Measurements from ENCODE around the gene RENBP. TPM values are rescaled to one million over a fixed set of nuclear protein-coding genes. Genes with fewer than 3 reads are reported as not detected.

The RENBP gene
- total RNA-seq, 4 donors from 2014 or later = 0.45 to 7.6 (median 3.1) TPM; not detected in 1

DNA sequence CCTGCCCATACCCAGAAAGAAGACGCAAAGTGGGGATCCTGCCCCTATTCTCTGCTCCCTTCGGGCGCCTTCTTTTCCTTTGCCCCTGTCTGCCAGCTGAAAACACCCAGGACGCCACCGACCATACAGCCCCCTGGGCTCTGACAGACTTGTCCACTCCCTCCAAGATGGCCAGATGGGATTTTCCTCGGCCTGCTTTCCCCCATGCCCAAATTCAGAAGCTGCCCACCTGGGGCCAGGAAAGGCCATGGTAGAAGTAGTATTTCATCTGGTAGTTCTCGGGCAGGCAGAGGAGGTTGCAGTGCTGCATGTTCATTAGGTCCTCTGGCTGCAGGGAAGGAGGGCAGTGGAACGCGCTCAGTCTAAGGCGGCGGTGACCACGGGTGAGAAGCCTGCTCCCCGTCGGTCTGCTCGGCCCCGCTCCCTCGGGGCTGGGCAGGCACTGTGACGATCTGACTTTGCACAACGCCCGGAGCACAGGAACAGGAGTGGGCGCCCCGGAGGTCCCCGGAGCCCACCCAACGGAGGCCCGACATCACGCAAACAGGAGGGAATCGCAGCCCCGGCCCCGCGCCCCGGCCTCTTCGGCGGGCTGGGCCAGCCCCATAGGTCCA lies 10.2 kb downstream of the RENBP start:
- 40% methylated on average over 5 of the region's 33 CpGs; no CpG with 5 or more reads in 1 of the 2 donors for WGBS, 2 donors
- TF ChIP-seq POLR2A (IDR thresholded peaks at IDR 0.05) = no peak
- TF ChIP-seq CTCF (IDR thresholded peaks at IDR 0.05) = no peak
- DNase-seq = no peak

DNA sequence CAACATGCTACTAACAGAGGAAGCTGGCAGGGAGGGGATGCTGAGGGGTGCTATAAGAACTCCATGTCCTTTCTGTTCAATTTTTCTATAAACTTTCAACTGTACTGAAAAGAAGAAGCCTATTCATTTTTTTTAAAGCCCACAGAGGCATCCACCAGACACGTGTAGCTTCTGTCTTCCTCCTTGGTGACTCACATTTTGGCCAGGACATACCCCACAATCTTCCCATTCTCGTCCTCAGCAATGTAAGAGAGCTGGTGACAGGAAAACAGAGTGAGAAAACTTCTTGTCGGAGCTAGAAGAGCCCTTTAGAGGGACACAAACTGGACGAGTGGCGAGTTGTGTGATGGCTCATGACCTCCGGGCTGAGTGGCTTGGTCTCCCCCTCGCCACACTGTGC lies 10.7 kb downstream of the RENBP start:
- intact Hi-C loops (cut with DNase I) = no loop called here
- H3K27ac ChIP-seq = peak overlapping the region; percentile 67 to 85 (median 74)
- no peak for DNase-seq
- H3K36me3 ChIP-seq = peaks cover 0 to 37% (median 0%) of the 10 kb centered on the region in 3 donors
- TF ChIP-seq POLR2A (IDR thresholded peaks at IDR 0.05) (no peak), CTCF (IDR thresholded peaks at IDR 0.05) (no peak)
- peak overlapping the region; percentile 62 to 78 (median 70) for H3K4me3 ChIP-seq
- 20 to 51% methylated on average over 3 to 7 of the region's 7 CpGs for WGBS, 2 donors
- H3K27me3 ChIP-seq = no peaks in the 10 kb centered on the region
- peaks cover 2 to 40% (median 14%) of the 10 kb centered on the region in 3 donors for H3K4me1 ChIP-seq
- H3K9me3 ChIP-seq = no peaks in the 10 kb centered on the region

More for the DNA sequence above, 10.2 kb downstream of the RENBP start:
- Histone ChIP-seq H3K4me1 (peaks cover 0 to 35% (median 9%) of the 10 kb centered on the region in 3 donors), H3K9me3 (no peaks in the 10 kb centered on the region), H3K27me3 (no peaks in the 10 kb centered on the region), H3K27ac (peak overlapping the region; percentile 67 to 85 (median 74)), H3K4me3 (peak overlapping the region; percentile 62 to 78 (median 70)), H3K36me3 (peaks cover 0 to 37% (median 0%) of the 10 kb centered on the region in 3 donors)
- intact Hi-C loops (cut with DNase I) = no loop called here

DNA sequence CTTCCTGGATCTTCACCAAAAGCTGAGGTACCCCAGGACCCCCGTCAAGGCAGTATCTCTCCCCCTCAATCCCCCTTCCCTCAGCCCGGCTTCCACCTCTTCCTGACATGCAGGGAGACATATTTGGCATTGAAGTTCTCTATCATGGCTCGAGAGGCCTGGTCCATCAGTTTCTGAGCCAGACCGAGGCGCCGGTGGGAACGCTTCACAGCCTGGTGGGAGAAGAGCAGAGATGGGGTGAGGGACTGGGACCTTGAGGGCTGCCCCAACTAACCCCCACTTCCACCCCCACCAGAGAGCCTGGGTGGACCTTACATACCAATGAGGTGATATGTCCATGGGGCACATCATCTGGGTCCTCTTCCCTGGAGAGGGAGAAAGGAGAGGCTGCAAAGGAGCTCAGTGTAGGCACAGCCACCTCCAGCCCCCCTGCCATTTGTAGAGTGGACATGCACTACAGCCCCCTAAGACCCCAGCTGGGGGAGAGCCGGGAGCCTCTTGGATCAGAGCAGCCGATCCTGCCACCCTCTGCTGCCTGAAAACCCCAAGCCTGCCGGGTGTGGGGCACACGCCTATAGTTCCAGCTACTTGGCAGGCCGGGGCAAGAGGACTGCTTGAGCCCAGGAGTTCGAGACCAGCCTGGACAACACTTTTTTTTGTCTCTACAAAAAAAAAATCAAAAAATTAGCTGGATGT lies 12.1 kb downstream of the RENBP start:
- no peak for DNase-seq
- WGBS, 2 donors = 86 to 100% methylated on average over 2 to 3 of the region's 13 CpGs
- H3K27me3 ChIP-seq = no peaks in the 10 kb centered on the region
- intact Hi-C loops (cut with DNase I) = no loop called here
- peaks cover 0 to 37% (median 0%) of the 10 kb centered on the region in 3 donors for H3K36me3 ChIP-seq
- H3K4me3 ChIP-seq = no peak overlapping the region
- TF ChIP-seq CTCF (IDR thresholded peaks at IDR 0.05) (no peak), POLR2A (IDR thresholded peaks at IDR 0.05) (no peak)
- H3K9me3 ChIP-seq = no peaks in the 10 kb centered on the region
- H3K27ac ChIP-seq = no peak overlapping the region
- H3K4me1 ChIP-seq = peaks cover 11 to 47% (median 19%) of the 10 kb centered on the region in 3 donors

GRCh38 chrX:153931748-153932147 lies 12.7 kb downstream of the RENBP start:
- intact Hi-C loops (cut with DNase I) = no loop called here
- 84 to 89% methylated on average over 3 to 8 of the region's 13 CpGs for WGBS, 2 donors
- H3K36me3 ChIP-seq = peaks cover 0 to 37% (median 0%) of the 10 kb centered on the region in 3 donors
- no peaks in the 10 kb centered on the region for H3K27me3 ChIP-seq
- H3K4me3 ChIP-seq = no peak overlapping the region
- H3K4me1 ChIP-seq = peaks cover 17 to 53% (median 25%) of the 10 kb centered on the region in 3 donors
- TF ChIP-seq POLR2A (IDR thresholded peaks at IDR 0.05) (no peak), CTCF (IDR thresholded peaks at IDR 0.05) (no peak)
- H3K9me3 ChIP-seq = no peaks in the 10 kb centered on the region
- no peak overlapping the region for H3K27ac ChIP-seq
- no peak for DNase-seq

- Histone ChIP-seq H3K4me3 (no peak overlapping the region), H3K27ac (no peak overlapping the region), H3K4me1 (peaks cover 19 to 59% (median 30%) of the 10 kb centered on the region in 3 donors), H3K36me3 (peaks cover 0 to 37% (median 0%) of the 10 kb centered on the region in 3 donors), H3K27me3 (no peaks in the 10 kb centered on the region), H3K9me3 (no peaks in the 10 kb centered on the region)
- WGBS, 2 donors = 90% methylated on average over 2 to 4 of the region's 8 CpGs
- intact Hi-C loops (cut with DNase I) = no loop called here
- no peak for DNase-seq
- TF ChIP-seq CTCF (IDR thresholded peaks at IDR 0.05) = no peak
- TF ChIP-seq POLR2A (IDR thresholded peaks at IDR 0.05) = no peak
Measured at GRCh38 chrX:153931151-153931550, 13.3 kb downstream of the RENBP start.
